ENCODE results near the gene CARMIL1. TPM values are rescaled to one million over a fixed set of nuclear protein-coding genes. Genes with fewer than 3 reads are reported as not detected.

Gene CARMIL1
- total and polyA plus RNA-seq, 10 of the 15 experiments (the other 5 are each of a cell fraction or from before 2014, with no cell fraction given): 6.4 to 18.1 (median 10.3) TPM

DNA sequence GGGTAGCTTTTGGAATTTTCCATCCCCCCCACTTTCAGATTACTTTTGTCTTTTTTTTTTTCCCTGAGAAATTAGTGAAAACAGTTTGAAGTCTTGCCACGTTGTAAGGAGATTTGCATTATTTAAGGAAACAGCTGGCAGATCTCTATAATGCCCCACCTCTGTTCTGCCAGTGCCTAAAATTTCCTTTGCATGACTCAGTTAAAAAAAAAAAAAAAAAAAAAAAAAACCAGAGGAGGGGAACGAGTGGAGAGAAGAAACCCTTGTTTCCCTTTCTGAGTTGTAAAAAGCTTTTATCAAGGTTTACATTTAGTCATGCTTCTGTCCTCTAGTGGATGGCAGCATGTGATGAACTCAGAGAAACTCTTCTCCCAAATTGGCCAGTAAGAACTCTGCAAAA, 33.5 kb downstream of the CARMIL1 start:
- Histone ChIP-seq H4K20me1 (ENCODE audit: control insufficient read depth, insufficient read depth) (no peaks in the 10 kb centered on the region), H3K9ac (ENCODE audit: control insufficient read depth, insufficient read depth, low read length) (no peak overlapping the region), H3K4me3 (no peak overlapping the region), H2AFZ (ENCODE audit: control insufficient read depth, low read depth, low read length) (no peak overlapping the region), H3K4me1 (ENCODE audit: control insufficient read depth, insufficient read depth, low read length) (no peaks in the 10 kb centered on the region), H3K27ac (ENCODE audit: control insufficient read depth, insufficient read depth) (no peak overlapping the region), H3K4me2 (ENCODE audit: control insufficient read depth, insufficient read depth) (no peak overlapping the region), H3K9me3 (replicated peaks; ENCODE audit: control insufficient read depth, insufficient read depth, low read length) (no peaks in the 10 kb centered on the region), H3K79me2 (ENCODE audit: control insufficient read depth, insufficient read depth, low read length) (no peaks in the 10 kb centered on the region; the same call in 1 of the 2 replicates), H3K36me3 (ENCODE audit: control insufficient read depth in 2 of 2, insufficient read depth in 2 of 2, low read length in 1 of 2) (no peaks in the 10 kb centered on the region), H3K27me3 (replicated peaks in 1 of 2; ENCODE audit: control insufficient read depth in 2 of 2, insufficient read depth in 2 of 2, low read length in 1 of 2) (no peaks in the 10 kb centered on the region)
- intact Hi-C loops (cut with micrococcal nuclease; ENCODE audit: unreplicated experiment) (no loop called here), in situ Hi-C loops (cut with MboI) (no loop called here)
- WGBS (ENCODE audit: insufficient coverage, insufficient replicate concordance, low lambda C conversion rate, missing lambda C conversion rate): 0% methylated on average over 2 of the region's 2 CpGs
- no peak for DNase-seq (ENCODE audit: low read depth, low spot score)
- CTCF ChIA-PET: interaction anchor here (0.9 to 3.2 kb wide), 5 partner anchors 27 to 244 kb away, joined by 3 to 12 read pairs (median 3); no protein-coding TSS in a partner anchor
- RAD21 ChIA-PET (ENCODE audit: unreplicated experiment): interaction anchor here (0.6 to 2.4 kb wide), 6 partner anchors 12 to 177 kb away, joined by 3 to 9 read pairs (median 4); partner anchors contain the start of gene CARMIL1
- TF ChIP-seq CBX5 (IDR thresholded peaks at IDR 0.05; ENCODE audit: low read depth) (no peak), SP1 (IDR thresholded peaks at IDR 0.05; ENCODE audit: low read depth, low read length) (no peak), GATAD2B (conservative IDR thresholded peaks at IDR 0.05; ENCODE audit: low read depth) (no peak), PAX5 (IDR thresholded peaks at IDR 0.05; ENCODE audit: borderline replicate concordance, low read depth, low read length) (no peak), POLR2AphosphoS5 (IDR thresholded peaks at IDR 0.05; ENCODE audit: low read length) (no peak), SRF (IDR thresholded peaks at IDR 0.05; ENCODE audit: low read depth in 2 of 2, low read length in 2 of 2) (no peak), SUZ12 (IDR thresholded peaks at IDR 0.05; ENCODE audit: unreplicated experiment) (no peak), NFYB (IDR thresholded peaks at IDR 0.05; ENCODE audit: insufficient read depth, low read depth, low read length) (no peak), STAT3 (IDR thresholded peaks at IDR 0.05; ENCODE audit: low read depth, low read length) (no peak), ZNF622 (IDR thresholded peaks at IDR 0.05) (no peak), EZH2 (IDR thresholded peaks at IDR 0.05; ENCODE audit: borderline replicate concordance, control insufficient read depth, low read depth, low read length) (no peak), IRF4 (IDR thresholded peaks at IDR 0.05; ENCODE audit: low read depth, low read length) (no peak), ZNF207 (IDR thresholded peaks at IDR 0.05; ENCODE audit: borderline replicate concordance) (no peak), NR2F1 (conservative IDR thresholded peaks at IDR 0.05) (no peak)
- TF ChIP-seq, protein P1, sequence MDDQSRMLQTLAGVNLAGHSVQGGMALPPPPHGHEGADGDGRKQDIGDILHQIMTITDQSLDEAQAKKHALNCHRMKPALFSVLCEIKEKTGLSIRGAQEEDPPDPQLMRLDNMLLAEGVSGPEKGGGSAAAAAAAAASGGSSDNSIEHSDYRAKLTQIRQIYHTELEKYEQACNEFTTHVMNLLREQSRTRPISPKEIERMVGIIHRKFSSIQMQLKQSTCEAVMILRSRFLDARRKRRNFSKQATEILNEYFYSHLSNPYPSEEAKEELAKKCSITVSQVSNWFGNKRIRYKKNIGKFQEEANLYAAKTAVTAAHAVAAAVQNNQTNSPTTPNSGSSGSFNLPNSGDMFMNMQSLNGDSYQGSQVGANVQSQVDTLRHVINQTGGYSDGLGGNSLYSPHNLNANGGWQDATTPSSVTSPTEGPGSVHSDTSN (IDR thresholded peaks at IDR 0.05; ENCODE audit: insufficient replicate concordance, low read depth, low read length): no peak
- TF ChIP-seq, protein P2, sequence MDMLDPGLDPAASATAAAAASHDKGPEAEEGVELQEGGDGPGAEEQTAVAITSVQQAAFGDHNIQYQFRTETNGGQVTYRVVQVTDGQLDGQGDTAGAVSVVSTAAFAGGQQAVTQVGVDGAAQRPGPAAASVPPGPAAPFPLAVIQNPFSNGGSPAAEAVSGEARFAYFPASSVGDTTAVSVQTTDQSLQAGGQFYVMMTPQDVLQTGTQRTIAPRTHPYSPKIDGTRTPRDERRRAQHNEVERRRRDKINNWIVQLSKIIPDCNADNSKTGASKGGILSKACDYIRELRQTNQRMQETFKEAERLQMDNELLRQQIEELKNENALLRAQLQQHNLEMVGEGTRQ (IDR thresholded peaks at IDR 0.05; ENCODE audit: borderline replicate concordance, low read depth, low read length): no peak
- BruUV-seq (replicated peaks): no TSS peak
- ATAC-seq: peak; percentile 45; the same call in 2 of the 3 replicates
- POLR2A ChIA-PET: interaction anchor here (0.6 to 1.5 kb wide), 4 partner anchors 12 to 41 kb away, joined by 4 to 11 read pairs (median 7); no protein-coding TSS in a partner anchor
- no peak for FAIRE-seq
- SMC1A ChIA-PET (ENCODE audit: uncharacterized antibody, unreplicated experiment): interaction anchor here (0.7 to 2.1 kb wide), 9 partner anchors 8 to 183 kb away, joined by 3 to 7 read pairs (median 3); no protein-coding TSS in a partner anchor
